Karpas-422 (cell line): ENCODE measurements around the gene BCL11B. TPM values are rescaled to one million over a fixed set of nuclear protein-coding genes. Genes with fewer than 3 reads are reported as not detected.

Source experiments
- DNase-seq: peaks from one replicate; pipeline ENCODE4 v3.0.0-alpha.2; 2015
- H2AFZ ChIP-seq: fragments of 200-600 bp; sonication (generic); 2 replicates; pipeline ENCODE4 v1.6.1; 2014; ENCODE audit warnings: antibody characterized with exemption, low read length, mixed read lengths
- H3K27ac ChIP-seq: fragments of 200-600 bp; sonication (generic); 2 replicates; pipeline ENCODE4 v1.5.1; 2014; ENCODE audit warnings: mild to moderate bottlenecking, low read length, moderate library complexity
- H3K27me3 ChIP-seq: fragments of 200-600 bp; sonication (generic); 2 replicates; pipeline ENCODE4 v1.6.1; 2014; ENCODE audit warnings: low read length, mixed read lengths
- H3K36me3 ChIP-seq: fragments of 200-600 bp; sonication (generic); 2 replicates; pipeline ENCODE4 v1.6.1; 2014; ENCODE audit warnings: low read length, mixed read lengths; ENCODE audit not compliant: insufficient read depth
- H3K4me1 ChIP-seq: fragments of 200-600 bp; sonication (generic); 2 replicates; pipeline ENCODE4 v1.6.1; 2014; ENCODE audit warnings: mild to moderate bottlenecking, low read length, mixed read lengths
- H3K4me2 ChIP-seq: fragments of 200-600 bp; sonication (generic); 2 replicates; pipeline ENCODE4 v1.6.1; 2014; ENCODE audit warnings: low read length, low read depth, mild to moderate bottlenecking; ENCODE audit not compliant: poor library complexity, severe bottlenecking
- H3K4me3 ChIP-seq: fragments of 200-600 bp; sonication (generic); 2 replicates; pipeline ENCODE4 v1.5.1; 2014; ENCODE audit warnings: mild to moderate bottlenecking, antibody characterized with exemption, low read length, mixed read lengths
- H3K79me2 ChIP-seq: fragments of 200-600 bp; sonication (generic); 2 replicates; pipeline ENCODE4 v1.6.1; 2014; ENCODE audit warnings: mild to moderate bottlenecking, low read length, mixed read lengths
- H3K9ac ChIP-seq: fragments of 200-600 bp; sonication (generic); 2 replicates; pipeline ENCODE4 v1.6.0; 2014; ENCODE audit warnings: low read length
- H3K9me2 ChIP-seq: fragments of 200-600 bp; sonication (generic), shearing (Covaris generic); replicated peaks from 2 replicates; pipeline ENCODE4 v1.6.0; 2014; ENCODE audit warnings: mild to moderate bottlenecking, low read length, moderate library complexity; ENCODE audit not compliant: insufficient read depth
- H3K9me3 ChIP-seq: fragments of 300-700, 200-600 bp; sonication (generic); 2 replicates; pipeline ENCODE4 v1.6.1; 2014; ENCODE audit warnings: low read length, mixed read lengths
- H4K20me1 ChIP-seq: fragments of 200-600 bp; sonication (generic); 2 replicates; pipeline ENCODE4 v1.6.1; 2014; ENCODE audit warnings: mild to moderate bottlenecking, antibody characterized with exemption, low read length, low read depth; ENCODE audit not compliant: insufficient read depth
- total RNA-seq: library from RNA; depleted of rRNA; stranded (reverse); fragments of >200 nt; shearing (Covaris generic); gene quantifications from 2 replicates; pipeline ENCODE4 v1.2.3, GENCODE V29; 2014; ENCODE audit warnings: low replicate concordance

Gene BCL11B
- total RNA-seq, 1 experiment from 2014 or later = not detected

GRCh38 chr14:99169776-99170356 lies 102.1 kb downstream of the BCL11B start:
- Histone ChIP-seq H3K27ac (no peak overlapping the region), H3K4me2 (no peak overlapping the region), H2AFZ (no peak overlapping the region), H3K79me2 (no peaks in the 10 kb centered on the region), H4K20me1 (no peaks in the 10 kb centered on the region), H3K9me3 (no peaks in the 10 kb centered on the region), H3K9ac (no peak overlapping the region), H3K27me3 (peaks cover 4% of the 10 kb centered on the region; the same call in 1 of the 2 replicates), H3K36me3 (no peaks in the 10 kb centered on the region), H3K4me1 (no peaks in the 10 kb centered on the region), H3K9me2 (no peaks in the 10 kb centered on the region), H3K4me3 (no peak overlapping the region)
- no peak for DNase-seq

DNA sequence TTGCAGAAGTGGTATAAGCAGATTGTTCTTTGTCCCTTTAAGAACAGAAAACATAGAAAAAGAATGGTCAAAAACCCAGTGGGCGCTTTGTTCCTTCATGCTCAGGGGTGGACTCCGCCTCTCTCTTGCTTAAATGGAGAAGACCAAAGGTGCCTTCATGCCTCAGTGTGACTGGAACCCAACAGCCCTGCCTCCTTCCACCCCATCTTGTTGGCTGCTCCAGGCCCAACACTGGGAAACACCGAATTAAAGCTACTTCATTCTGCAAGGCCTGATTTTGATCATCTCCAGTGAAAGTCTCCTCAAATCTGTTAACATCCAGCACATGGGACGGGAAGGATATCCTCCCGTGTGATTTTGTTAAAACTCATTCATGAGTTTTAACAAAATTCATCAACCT lies 103.7 kb downstream of the BCL11B start:
- Histone ChIP-seq H3K4me3 (no peak overlapping the region), H3K4me1 (no peaks in the 10 kb centered on the region), H3K4me2 (no peak overlapping the region), H3K36me3 (no peaks in the 10 kb centered on the region), H2AFZ (no peak overlapping the region), H3K79me2 (no peaks in the 10 kb centered on the region), H3K9ac (no peak overlapping the region), H3K9me3 (no peaks in the 10 kb centered on the region), H4K20me1 (no peaks in the 10 kb centered on the region), H3K27ac (no peak overlapping the region), H3K9me2 (no peaks in the 10 kb centered on the region), H3K27me3 (peaks cover 4% of the 10 kb centered on the region; the same call in 1 of the 2 replicates)
- no peak for DNase-seq

DNA sequence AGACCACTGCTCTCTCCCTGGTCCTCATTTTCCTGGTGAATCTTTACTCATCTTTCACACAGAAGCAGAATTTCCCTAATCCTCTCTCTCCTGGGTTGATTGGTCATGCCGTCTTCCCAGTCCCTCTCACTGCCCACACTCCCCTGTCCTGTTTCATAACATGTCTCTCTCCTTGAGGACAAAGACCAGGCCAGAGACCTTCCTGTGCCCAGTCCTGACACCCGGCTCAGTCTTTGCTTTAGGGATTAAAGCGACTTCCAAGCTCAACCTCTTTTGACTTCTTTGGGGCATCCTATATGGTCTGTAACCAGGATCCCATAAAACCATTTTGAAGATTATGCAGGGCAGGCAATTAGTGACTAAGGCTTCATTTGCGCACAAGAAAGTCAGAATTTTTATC lies 105.5 kb downstream of the BCL11B start:
- H3K9me2 ChIP-seq = no peaks in the 10 kb centered on the region
- no peak for DNase-seq
- no peak overlapping the region for H3K4me2 ChIP-seq
- peaks cover 4% of the 10 kb centered on the region; the same call in 1 of the 2 replicates for H3K27me3 ChIP-seq
- H3K9me3 ChIP-seq = no peaks in the 10 kb centered on the region
- no peak overlapping the region for H3K9ac ChIP-seq
- no peak overlapping the region for H2AFZ ChIP-seq
- no peaks in the 10 kb centered on the region for H4K20me1 ChIP-seq
- no peaks in the 10 kb centered on the region for H3K79me2 ChIP-seq
- no peaks in the 10 kb centered on the region for H3K36me3 ChIP-seq
- no peak overlapping the region for H3K4me3 ChIP-seq
- H3K27ac ChIP-seq = no peak overlapping the region
- no peaks in the 10 kb centered on the region for H3K4me1 ChIP-seq

DNA sequence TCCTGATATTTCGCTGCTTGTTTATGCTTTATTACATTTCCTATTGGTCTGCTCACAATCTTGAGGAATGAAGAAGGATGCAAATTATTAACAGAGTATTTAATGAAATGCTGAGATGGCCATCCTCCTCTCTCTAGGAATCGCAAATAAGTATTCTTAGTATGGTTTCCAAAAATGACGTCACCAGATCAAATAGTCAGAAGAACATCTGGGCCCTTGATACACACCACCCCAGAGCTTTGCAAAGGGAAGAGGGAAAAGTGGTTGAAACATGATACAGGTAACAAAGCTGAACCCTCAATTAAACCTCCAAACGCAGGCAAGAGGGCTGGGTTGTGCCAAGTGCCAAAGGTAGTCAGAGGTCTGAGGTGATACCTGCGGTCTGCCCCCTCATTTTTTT lies 107.3 kb downstream of the BCL11B start:
- Histone ChIP-seq H3K79me2 (no peaks in the 10 kb centered on the region), H3K36me3 (no peaks in the 10 kb centered on the region), H3K4me2 (no peak overlapping the region), H3K27ac (no peak overlapping the region), H4K20me1 (no peaks in the 10 kb centered on the region), H2AFZ (no peak overlapping the region), H3K4me1 (no peaks in the 10 kb centered on the region), H3K27me3 (peaks cover 1% of the 10 kb centered on the region; the same call in 1 of the 2 replicates), H3K9me3 (no peaks in the 10 kb centered on the region), H3K4me3 (no peak overlapping the region), H3K9me2 (no peaks in the 10 kb centered on the region), H3K9ac (no peak overlapping the region)
- DNase-seq = no peak

- Histone ChIP-seq H3K9ac (no peak overlapping the region), H3K4me1 (no peaks in the 10 kb centered on the region), H3K27me3 (no peaks in the 10 kb centered on the region), H3K9me2 (no peaks in the 10 kb centered on the region), H3K9me3 (no peaks in the 10 kb centered on the region), H3K36me3 (no peaks in the 10 kb centered on the region), H3K27ac (no peak overlapping the region), H2AFZ (no peak overlapping the region), H3K4me2 (no peak overlapping the region), H4K20me1 (no peaks in the 10 kb centered on the region), H3K79me2 (no peaks in the 10 kb centered on the region), H3K4me3 (no peak overlapping the region)
- no peak for DNase-seq
Observed at GRCh38 chr14:99163446-99163845, 108.6 kb downstream of the BCL11B start.

GRCh38 chr14:99159341-99160340 lies 112.4 kb downstream of the BCL11B start:
- Histone ChIP-seq H3K27ac (no peak overlapping the region), H3K79me2 (no peaks in the 10 kb centered on the region), H3K9me3 (no peaks in the 10 kb centered on the region), H3K27me3 (no peaks in the 10 kb centered on the region), H3K4me1 (no peaks in the 10 kb centered on the region), H2AFZ (no peak overlapping the region), H4K20me1 (no peaks in the 10 kb centered on the region), H3K9me2 (no peaks in the 10 kb centered on the region), H3K36me3 (no peaks in the 10 kb centered on the region), H3K4me2 (no peak overlapping the region), H3K4me3 (no peak overlapping the region), H3K9ac (no peak overlapping the region)
- DNase-seq = no peak

DNA sequence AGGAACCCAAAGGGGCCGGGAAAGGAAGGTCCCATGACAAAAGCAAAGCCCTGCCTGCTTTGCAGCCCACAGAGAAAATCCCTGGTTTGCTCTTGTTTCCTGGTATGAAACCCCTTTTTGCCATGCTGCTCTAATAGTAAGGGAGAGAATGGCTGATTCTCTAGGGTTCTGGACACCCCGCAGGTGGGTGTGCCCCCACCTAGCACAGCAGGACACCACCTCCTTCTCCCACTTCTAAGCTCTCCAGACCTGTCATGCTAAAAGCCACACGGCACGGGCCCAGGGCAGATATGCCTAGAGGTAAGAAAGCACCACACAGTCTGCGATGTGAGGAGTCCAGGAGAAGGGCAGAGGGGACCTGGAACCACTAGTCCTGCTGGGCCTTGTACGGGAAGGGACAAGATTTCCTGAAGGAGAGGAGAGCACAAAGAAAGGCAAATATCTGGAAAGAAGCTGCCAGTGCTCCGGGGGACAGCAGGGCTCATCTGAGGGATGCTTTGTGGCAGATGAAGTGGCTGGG lies 113.3 kb downstream of the BCL11B start:
- no peaks in the 10 kb centered on the region for H4K20me1 ChIP-seq
- no peaks in the 10 kb centered on the region for H3K36me3 ChIP-seq
- H3K4me2 ChIP-seq = no peak overlapping the region

DNA sequence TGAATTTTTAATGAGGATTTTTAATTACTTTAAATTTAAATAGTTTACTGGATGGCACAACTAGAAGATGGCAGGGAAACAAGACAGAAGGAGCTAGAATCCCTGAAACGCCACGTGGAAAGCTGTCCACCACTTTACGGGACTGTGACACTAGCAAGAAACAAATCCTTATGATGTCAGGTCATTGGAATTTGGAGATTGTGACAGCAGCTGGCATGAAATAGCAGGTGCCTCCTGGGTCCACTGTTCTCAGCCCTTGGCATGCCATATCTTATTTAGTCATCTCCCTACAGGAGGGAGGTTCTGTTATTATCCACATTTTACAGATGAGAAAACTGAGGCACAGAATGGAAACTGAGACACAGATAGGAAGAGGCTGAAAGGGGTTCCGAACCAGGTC lies 113.8 kb downstream of the BCL11B start:
- Histone ChIP-seq H4K20me1 (no peaks in the 10 kb centered on the region), H3K36me3 (no peaks in the 10 kb centered on the region), H3K4me2 (no peak overlapping the region), H3K4me3 (no peak overlapping the region), H3K27me3 (no peaks in the 10 kb centered on the region), H3K79me2 (no peaks in the 10 kb centered on the region), H3K4me1 (no peaks in the 10 kb centered on the region), H3K27ac (no peak overlapping the region), H2AFZ (no peak overlapping the region), H3K9ac (no peak overlapping the region), H3K9me2 (no peaks in the 10 kb centered on the region), H3K9me3 (no peaks in the 10 kb centered on the region)
- DNase-seq = no peak

More for the DNA sequence above, 113.3 kb downstream of the BCL11B start:
- Histone ChIP-seq H3K4me3 (no peak overlapping the region), H3K27ac (no peak overlapping the region), H3K9me3 (no peaks in the 10 kb centered on the region), H3K79me2 (no peaks in the 10 kb centered on the region), H3K9me2 (no peaks in the 10 kb centered on the region), H3K27me3 (no peaks in the 10 kb centered on the region), H3K4me1 (no peaks in the 10 kb centered on the region), H2AFZ (no peak overlapping the region), H3K9ac (no peak overlapping the region)
- DNase-seq = no peak
